ENCODE measurements around the gene NOTO. TPM values are rescaled to one million over a fixed set of nuclear protein-coding genes. Genes with fewer than 3 reads are reported as not detected.

NOTO gene
- total and polyA plus RNA-seq, 2 of the 8 experiments (the other 6 are each of a cell fraction or from before 2014, with no cell fraction given) = 0.33 to 0.54 TPM

DNA sequence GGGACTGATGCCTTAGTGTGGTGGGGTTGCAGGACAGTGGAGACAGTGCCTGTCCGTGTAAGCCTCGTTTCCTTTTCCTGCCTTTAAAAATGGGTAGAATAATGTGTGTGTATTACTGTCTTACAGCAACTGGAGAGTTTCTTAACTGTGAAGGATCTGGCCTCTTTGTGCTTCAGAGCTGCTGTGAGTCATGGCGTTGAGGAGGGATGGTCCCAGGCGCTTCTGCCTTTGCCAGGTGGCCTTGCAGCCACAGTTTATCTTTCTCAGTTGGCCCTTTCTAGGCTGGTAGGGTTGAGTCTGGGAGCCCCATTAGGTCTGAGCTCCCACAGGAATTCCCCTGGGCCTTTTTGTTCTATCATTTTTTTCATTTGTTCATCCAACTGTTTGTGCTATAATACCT lies 21.4 kb downstream of the NOTO start:
- no peak overlapping the region for H2BK5ac ChIP-seq (ENCODE audit: low read depth, low read length)
- ChIA-PET POLR2A (ENCODE audit: partially characterized antibody) (interaction anchor here (1.1 to 11.5 kb wide), 3 partner anchors 9 to 16 kb away, joined by 4 to 113 read pairs (median 9); partner anchors contain the start of genes CCT7 and PRADC1), CTCF (ENCODE audit: partially characterized antibody) (interaction anchor here (0.6 to 3.9 kb wide), 3 partner anchors 9 to 1773 kb away, joined by 3 to 19 read pairs (median 14); partner anchors contain the start of genes CCT7, PRADC1 and SMYD5)
- no peaks in the 10 kb centered on the region for H3K9me3 ChIP-seq (ENCODE audit: insufficient read depth in 2 of 2, low read depth in 1 of 2, low read length in 1 of 2)
- H3K9ac ChIP-seq (replicated peaks in 1 of 4; ENCODE audit: extremely low read depth in 1 of 4, low read depth in 3 of 4, low read length in 3 of 4) = no peak overlapping the region
- no peak overlapping the region for H3K4ac ChIP-seq (replicated peaks; ENCODE audit: insufficient read length, low read depth, low read length)
- FAIRE-seq = no peak
- peaks cover 0 to 1% of the 10 kb centered on the region in 2 experiments; a peak in 1 of 4 replicates for H3K79me2 ChIP-seq (ENCODE audit: control insufficient read depth in 1 of 2, insufficient read depth in 2 of 2, low read length in 2 of 2)
- H4K5ac ChIP-seq (ENCODE audit: insufficient read length, low read depth, low read length) = no peak overlapping the region
- H2AFZ ChIP-seq (ENCODE audit: low read length) = no peak overlapping the region
- H3K27ac ChIP-seq (ENCODE audit: low read depth, low read length) = no peak overlapping the region
- no peak overlapping the region for H3K4me2 ChIP-seq (ENCODE audit: insufficient read depth in 1 of 2, low read depth in 2 of 2, low read length in 2 of 2)
- no peak overlapping the region for H3K4me3 ChIP-seq (ENCODE audit: extremely low read depth in 1 of 4, insufficient read depth in 2 of 4, low read depth in 3 of 4, low read length in 4 of 4)
- H3K18ac ChIP-seq (ENCODE audit: extremely low read depth, low read length) = no peak overlapping the region
- H4K91ac ChIP-seq (replicated peaks; ENCODE audit: insufficient read length, low read length) = no peak overlapping the region
- no peak overlapping the region for H2BK15ac ChIP-seq (ENCODE audit: low read length)
- H2BK20ac ChIP-seq (ENCODE audit: low read length) = no peak overlapping the region
- peaks cover 0 to 3% of the 10 kb centered on the region in 2 experiments for H4K20me1 ChIP-seq (replicated peaks in 1 of 2; ENCODE audit: control insufficient read depth in 1 of 2, insufficient read depth in 2 of 2, low read length in 2 of 2)
- 88% methylated on average over 4 of the region's 4 CpGs; no CpG with 5 or more reads in 1 of the 2 experiments for WGBS, 2 experiments (ENCODE audit: extremely low coverage in 1 of 2, insufficient coverage in 1 of 2, insufficient read length in 1 of 2, insufficient replicate concordance in 2 of 2, low coverage in 1 of 2, low lambda C conversion rate in 2 of 2, missing lambda C conversion rate in 1 of 2)
- H3K27me3 ChIP-seq (replicated peaks in 1 of 4; ENCODE audit: control insufficient read depth in 3 of 4, extremely low read depth in 1 of 4, insufficient read depth in 3 of 4, low read length in 3 of 4) = no peaks in the 10 kb centered on the region
- DNase-seq (ENCODE audit: low read depth in 1 of 2, low spot score in 2 of 2) = no peak
- H3K56ac ChIP-seq (replicated peaks; ENCODE audit: insufficient read length, low read depth, low read length) = no peak overlapping the region
- no peak overlapping the region for H3K23ac ChIP-seq (ENCODE audit: insufficient read length)
- H3K79me1 ChIP-seq (ENCODE audit: low read depth, low read length) = peaks cover 3% of the 10 kb centered on the region; the same call in 1 of the 2 replicates
- no peak overlapping the region for H2BK12ac ChIP-seq (ENCODE audit: low read depth, low read length)
- H3K36me3 ChIP-seq (ENCODE audit: control insufficient read depth in 2 of 4, insufficient read depth in 4 of 4, low read length in 3 of 4) = peaks cover 6 to 39% (median 16%) of the 10 kb centered on the region in 4 experiments; a peak in 7 of 8 replicates
- H4K8ac ChIP-seq (ENCODE audit: extremely low read depth, insufficient read depth, low read length) = no peak overlapping the region
- no peaks in the 10 kb centered on the region for H3K4me1 ChIP-seq (replicated peaks in 1 of 4; ENCODE audit: control insufficient read depth in 3 of 4, insufficient read depth in 4 of 4, low read length in 3 of 4)
- H2BK120ac ChIP-seq (replicated peaks; ENCODE audit: low read depth, low read length) = no peak overlapping the region
- H3K14ac ChIP-seq (ENCODE audit: insufficient read length) = no peak overlapping the region
- H2AK5ac ChIP-seq (ENCODE audit: low read depth, low read length) = no peak overlapping the region
- no peaks in the 10 kb centered on the region for H3K23me2 ChIP-seq (ENCODE audit: low read depth, low read length)
- TF ChIP-seq RFX5 (IDR thresholded peaks at IDR 0.05; ENCODE audit: borderline replicate concordance, low read depth, low read length) (no peak), CTCF (IDR thresholded peaks at IDR 0.05; ENCODE audit: control extremely low read depth in 1 of 3, insufficient read depth in 1 of 3, low read depth in 1 of 3, low read length in 3 of 3) (no peak), SIN3A (conservative IDR thresholded peaks at IDR 0.05 in 1 of 2, IDR thresholded peaks at IDR 0.05 in 1 of 2; ENCODE audit: low read depth in 1 of 2, low read length in 2 of 2) (no peak), E2F6 (IDR thresholded peaks at IDR 0.05) (no peak), CHD1 (IDR thresholded peaks at IDR 0.05; ENCODE audit: low read depth, low read length) (no peak), SUZ12 (IDR thresholded peaks at IDR 0.05; ENCODE audit: low read length) (no peak), NANOG (IDR thresholded peaks at IDR 0.05; ENCODE audit: insufficient read depth, low read depth, low read length, poor library complexity, severe bottlenecking) (no peak), ZNF274 (IDR thresholded peaks at IDR 0.05; ENCODE audit: borderline replicate concordance, extremely low read depth, low read length) (no peak), BCL11A (IDR thresholded peaks at IDR 0.05; ENCODE audit: low read depth in 2 of 2, low read length in 2 of 2) (no peak), SIRT6 (IDR thresholded peaks at IDR 0.05; ENCODE audit: low read length) (no peak)

All from H1 (cell line).